SHP77 (cell line): Measurements from ENCODE around the gene LAMTOR4.

ENCODE experiments used
- DNase-seq, 2 experiments: peaks; one replicate each; lab custom pipeline; 2025; lab: John Stamatoyannopoulos, UW

LAMTOR4 gene

DNA sequence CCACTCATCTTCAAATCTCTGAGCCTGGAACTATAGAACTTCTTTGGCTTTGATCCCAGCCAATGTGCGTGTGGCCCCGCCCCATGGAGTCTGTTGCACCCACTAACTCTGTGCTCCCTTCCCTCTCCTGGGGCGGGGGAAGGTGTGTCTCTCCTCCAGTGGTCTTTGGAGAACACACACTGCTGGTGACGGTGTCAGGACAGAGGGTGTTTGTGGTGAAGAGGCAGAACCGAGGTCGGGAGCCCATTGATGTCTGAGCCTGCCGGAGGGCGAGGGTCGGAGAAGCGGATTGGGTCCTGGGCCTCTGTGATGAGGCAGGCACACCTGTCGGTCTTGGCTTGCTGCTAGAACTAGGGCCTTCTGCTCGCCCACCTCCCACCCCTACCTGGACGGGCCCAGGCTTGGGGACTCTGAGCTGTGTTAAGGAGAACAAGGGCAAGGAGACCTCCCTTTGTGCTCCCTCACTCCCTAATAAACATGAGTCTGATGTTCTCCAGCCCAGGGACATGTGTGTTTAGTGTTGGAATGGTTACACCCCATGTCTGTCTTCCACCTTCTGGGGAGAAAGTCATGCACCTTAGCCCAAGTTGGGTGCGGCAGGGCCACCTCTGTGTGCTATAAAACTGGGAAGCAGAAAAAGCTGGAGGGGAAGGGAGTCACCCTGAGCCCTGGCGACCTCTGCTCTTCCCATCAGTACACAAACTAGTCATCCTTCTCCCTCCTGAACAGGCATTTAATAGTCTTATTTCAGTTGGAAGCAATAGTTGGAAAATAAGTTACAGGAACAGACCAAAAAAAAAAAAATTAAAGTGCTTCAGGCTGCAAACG, 5.2 kb downstream of the LAMTOR4 start:
- no peak for DNase-seq

DNA sequence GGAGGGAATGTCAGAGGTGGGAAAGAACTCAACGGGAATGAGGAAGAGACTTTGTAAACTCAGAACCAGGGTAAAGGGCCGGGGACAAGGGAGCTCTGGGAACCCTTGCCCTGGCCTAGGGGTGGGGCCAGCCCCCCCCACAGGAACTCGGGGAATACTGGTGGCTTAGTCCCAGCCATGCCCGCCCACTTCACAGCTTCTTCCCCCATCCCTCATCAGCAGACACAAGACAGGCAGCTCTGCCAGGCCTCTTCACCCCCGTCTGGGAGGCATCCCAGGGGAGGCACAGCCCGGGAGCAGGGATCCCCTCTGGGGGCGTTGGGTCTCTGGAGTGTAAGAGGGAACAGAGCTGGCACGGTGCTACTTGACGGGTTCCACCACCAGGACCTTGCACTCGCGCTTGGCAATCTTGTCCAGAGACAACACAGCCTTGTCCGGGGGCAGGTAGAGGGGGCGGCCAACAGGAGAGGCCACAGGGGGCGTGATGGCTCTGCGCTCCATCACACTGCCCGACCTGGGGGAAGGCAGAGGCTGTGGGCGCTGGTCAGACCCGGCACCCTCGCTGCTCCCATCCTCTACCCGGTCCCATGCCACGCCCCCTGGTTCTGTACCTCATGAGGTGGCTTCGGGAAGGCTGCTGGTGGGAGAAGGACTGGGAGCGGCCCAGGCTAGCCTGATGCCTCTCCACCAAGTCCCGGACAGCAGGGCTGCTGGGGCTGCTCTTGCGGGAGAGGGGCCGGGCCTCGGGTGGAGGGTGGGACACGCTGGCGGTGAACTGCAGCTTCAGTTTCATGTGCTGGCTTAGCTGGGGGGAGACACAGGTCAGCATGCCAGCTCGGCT, 6.2 kb downstream of the LAMTOR4 start:
- DNase-seq, result no peak

DNA sequence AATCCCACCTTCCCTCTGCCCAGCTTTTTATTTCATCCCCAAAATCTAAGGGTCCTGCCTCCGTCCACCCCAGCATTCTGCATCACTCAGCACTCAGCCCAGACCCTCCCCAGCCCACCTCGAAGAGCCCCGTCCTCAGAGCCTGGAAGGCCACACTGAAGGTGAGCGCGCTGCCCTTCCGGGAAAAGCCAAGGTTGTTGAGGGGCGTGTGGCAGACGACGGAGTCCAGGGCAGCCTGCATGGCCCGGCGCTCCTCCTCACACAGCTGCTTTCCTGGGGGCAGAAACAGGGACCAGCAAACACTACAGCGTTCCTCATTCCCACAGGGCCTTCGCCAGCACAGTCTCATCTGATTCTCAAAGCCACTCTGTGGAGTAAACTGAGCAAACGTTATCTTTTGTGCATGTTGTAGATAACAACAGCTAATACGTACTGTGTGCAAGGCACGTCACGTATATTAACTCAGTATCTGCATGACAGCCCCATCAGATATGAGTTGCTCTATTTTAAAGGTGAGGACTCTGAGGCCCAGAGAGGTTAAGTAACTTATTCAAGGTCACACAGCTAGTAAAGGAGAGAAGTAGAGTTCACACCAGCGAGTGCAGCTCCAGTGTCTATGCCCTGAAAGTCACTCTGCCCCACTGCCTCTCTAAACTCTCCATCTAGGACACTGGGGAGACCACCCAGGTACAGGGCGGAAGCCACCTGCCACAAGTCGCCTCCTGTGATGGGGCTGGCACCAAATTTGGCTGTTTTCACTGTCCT, 7.0 kb downstream of the LAMTOR4 start:
- DNase-seq, result no peak

DNA sequence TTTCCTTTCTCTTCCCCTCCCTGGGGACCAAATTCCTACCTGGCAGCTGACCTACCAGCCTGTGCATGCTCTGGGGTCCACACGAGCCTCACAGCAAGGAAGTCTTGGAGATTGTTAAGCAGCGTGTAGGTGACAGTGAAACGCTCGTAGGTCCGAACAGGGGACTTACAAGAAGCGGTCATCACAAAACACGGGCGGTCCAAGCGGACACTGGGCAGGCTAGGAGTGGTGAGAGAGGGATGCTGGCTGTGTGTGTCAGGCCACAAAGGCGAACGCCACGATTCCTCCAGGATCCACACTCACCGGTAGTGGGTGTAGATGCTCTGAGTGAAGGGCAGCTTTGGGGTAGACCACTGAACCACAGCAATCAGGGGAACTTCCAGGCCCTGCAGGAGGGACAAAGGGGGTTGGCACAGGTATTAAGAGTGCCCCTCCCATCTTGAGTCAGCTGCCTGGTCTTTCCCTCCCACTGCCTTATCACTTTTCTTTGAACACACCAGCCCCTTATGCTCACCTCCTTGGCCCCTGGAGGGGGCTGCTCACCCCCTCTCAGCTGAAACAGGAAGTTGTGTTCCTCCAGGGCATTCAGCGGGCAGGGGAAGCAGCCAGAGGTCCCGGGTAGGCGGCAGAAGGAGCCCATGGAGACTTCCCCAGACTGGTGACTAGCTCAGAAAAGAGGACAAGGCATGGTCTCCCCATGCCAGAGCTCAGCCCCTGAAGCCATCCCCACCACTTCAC, 7.8 kb downstream of the LAMTOR4 start:
- no peak for DNase-seq

DNA sequence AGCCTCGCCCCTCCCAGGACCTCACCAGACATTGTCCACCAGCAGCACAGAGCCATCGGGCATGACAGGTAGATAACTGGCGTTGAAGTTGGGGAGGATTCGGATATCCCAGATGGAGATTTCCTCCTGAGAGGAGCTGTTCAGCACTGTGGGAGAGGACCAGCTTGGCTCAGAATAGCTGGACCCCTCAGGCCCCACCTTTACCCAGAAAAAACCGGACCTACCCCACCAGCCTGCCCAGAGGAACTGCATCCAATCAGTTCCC, 8.3 kb downstream of the LAMTOR4 start:
- no peak for DNase-seq

DNA sequence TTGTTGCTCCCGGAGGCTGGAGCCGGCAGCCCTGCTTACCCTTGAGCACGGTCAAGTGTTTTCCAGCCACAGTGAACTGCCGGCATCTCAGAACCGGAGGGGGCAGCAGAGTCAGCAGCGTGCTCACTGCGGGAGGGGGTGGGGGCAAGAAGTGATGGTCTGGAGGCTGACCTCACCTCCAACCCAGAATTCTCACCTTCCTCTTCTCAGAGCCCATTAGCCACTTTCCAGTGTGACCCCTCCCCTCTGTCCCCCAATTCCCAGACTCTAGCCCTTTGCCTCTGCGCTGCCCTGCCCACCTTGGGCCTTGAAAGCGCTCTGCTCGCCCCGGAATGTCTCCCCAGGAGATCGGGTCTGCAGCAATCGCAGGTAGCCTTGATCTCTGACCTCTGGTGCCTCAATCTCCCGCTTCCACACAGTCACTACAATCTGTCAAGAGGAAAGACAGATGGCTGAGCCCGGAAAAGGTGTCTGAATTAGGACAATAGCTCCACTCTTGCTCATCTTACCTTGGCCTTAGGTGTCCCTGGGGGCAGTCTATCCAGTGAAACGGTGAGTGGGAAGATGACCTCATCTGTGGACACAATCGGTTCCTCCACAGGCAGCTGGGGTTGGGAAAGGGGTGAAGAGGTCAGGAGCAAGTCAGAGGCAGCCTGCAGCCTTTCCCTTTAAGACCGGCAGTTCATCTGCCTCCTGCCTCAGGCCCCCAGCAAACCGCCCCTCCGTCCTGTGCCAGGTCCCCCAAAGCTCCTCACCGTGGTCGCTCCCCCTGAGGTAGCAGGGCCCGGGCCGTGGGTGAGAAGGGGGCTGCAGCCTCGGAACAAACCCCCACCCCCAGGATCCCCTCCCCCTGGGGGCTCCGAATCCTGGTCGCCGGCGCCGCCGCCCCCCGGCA, 8.9 kb downstream of the LAMTOR4 start:
- DNase-seq, result peak in 1 of 2 experiments; percentile 25

DNA sequence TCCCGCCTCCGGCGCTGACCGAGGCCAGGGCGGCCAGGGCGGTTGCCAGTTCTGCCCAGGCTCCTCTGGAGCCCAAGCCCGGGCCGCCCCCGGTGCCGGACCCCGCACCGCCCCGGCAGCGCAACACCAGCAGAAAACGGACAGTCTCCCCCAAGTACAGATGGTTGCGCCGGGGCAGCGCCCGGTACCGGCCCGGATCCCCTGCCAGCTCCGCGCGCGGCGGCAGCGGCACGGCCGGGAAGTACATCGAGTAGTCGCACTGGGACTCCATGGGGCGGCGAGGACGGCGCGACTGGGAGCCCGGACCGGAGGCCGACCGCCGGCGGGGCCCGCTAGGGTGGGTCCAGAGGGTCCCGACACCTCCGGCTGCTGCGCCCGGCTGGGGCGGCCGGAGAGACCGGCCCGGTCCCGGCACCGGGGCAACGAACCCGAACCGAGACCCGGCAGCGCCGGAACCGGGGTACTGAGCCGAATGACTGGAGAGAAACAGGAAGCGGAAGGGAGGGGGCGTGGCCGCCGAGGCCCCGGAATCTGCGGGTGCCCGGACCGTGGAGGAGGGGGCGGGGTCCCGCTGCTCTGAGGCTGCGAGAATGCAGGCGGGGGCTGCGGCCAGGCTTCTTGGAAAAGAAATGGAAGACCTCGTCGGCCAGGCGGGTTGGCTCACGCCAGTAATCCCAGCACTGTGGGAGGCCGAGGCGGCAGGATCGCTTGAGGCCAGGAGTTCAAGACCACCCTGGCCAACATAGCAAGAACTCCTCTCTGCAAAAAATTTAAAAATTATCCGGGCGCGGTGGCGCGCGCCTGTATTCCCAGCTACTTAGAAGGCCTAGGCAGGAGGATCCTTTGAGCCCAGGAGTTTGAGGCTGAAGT, 9.7 kb downstream of the LAMTOR4 start, which contains the start of gene TRAPPC14:
Gene TRAPPC14, minus strand, starts transcription at position 495 of the 870 bp plus-strand sequence. Its CDS starts 224 bp downstream, at position 271.
- DNase-seq, result peak; percentile 81 to 84

DNA sequence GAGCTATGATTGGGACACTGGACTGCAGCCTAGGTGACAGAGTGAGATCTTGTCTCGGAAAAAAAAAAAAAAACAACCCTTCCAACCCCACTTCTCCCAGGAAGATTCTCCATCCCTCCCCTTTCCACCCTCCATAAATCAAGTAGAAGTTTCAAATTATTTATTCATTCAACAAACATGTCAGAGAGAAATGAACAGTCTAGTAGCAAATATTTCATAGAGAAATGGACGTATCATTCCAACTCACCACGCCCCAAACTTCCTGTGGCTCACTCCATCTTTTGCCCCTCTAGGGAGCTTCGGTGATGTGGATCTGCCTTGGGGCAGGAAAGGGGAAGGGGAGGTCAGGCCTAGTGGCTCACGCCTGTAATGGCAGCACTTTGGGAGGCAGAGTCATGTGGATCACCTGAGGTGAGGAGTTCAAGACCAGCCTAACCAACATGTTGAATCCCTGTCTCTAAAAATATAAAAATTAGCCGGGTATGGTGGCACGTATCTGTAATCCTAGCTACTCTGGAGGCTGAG, 10.4 kb downstream of the LAMTOR4 start:
- no peak for DNase-seq

DNA sequence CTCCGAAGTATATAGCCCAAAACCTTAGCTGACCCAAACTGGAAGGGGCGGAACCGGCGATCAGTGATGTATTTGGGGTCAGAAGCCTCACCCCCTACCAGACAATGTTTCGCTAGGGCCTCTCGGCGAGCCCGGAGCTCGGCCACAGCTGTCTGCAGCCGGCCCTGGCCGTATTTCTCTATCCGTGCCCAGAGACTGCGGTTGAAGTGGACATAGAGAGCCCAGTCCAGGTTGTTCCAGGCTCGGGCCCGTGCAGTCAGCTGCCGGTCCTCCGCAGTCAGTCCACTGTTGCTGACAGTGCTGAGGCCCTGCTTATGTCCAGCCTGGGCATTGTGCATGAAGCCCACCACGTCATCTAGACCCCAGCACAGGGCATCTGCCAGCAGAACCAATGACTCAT, 11.3 kb downstream of the LAMTOR4 start:
- DNase-seq, result no peak

DNA sequence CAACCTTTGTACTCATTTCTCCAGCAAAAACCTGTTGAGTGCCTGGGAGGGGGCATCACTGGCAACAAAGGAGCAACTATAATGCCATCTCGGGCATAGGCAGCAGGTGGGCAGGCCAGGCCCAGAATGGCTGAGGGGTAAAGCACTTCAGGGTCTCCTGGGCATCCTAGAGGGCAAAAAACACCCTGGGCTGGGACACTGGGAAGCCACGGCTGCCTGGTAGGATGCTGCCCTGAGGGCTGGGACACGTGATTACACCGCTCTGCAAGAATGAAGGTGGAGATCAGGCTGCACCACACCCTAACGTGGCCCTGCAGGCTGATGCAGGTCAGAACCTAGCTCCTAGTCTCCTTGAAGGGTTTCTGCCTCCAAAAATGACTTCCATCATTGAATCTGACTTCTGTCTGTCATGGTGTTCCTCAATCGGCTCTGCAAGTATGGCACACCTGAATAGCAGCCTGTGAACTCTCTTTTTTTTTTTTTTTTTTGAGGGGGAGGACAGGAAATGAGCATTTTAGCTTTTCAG, 14.4 kb downstream of the LAMTOR4 start:
- no peak for DNase-seq

DNA sequence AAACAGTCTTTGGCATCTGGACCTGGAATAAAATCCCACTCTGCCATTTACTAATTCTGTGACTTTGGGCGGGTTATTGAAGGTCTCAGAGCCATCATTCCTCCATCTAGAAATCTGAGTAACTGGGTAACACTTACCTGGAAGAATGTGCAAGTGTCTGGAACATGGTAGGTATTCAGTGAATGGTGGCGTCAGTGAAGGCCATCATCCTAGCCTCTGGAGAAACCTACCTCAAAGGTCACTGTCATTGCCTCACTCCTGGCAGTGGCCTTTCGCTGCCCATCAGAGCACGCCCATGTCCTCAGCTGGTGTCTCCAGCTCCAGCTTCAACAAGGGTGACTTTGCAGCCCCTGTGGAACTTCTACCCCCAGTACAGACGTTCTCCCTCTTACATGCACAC, 15.2 kb downstream of the LAMTOR4 start:
- no peak for DNase-seq

DNA sequence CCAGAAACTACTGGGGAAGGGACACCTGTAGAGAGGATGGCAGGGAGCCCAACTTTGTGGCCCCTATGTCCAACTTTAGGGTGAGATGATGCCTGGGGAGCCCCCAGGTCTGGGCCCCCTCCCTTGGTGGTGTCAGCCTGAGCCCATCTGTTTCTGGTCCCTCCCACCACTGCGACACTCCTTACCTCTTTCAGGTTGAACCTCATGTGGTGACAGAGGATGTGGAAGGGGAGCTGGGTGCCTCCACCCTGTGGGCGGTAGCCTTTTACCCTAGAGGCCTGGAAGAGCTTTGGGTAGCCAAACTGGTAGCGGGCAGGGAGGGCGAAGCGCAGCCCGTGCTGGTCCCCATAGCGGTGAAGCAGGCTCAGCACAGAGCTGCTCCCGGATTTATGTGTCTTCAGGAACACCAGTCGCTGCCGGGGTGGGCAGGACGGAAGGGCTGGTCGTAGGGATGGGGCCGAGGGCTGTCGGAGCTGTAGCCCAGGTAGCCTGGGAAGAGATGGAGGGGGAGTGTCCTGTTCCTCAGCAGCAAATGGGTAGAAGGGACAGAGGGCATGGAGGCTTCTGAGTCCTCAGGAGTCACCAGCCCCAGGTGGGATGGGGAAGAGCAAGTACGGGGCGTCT, 17.7 kb downstream of the LAMTOR4 start:
- no peak for DNase-seq

DNA sequence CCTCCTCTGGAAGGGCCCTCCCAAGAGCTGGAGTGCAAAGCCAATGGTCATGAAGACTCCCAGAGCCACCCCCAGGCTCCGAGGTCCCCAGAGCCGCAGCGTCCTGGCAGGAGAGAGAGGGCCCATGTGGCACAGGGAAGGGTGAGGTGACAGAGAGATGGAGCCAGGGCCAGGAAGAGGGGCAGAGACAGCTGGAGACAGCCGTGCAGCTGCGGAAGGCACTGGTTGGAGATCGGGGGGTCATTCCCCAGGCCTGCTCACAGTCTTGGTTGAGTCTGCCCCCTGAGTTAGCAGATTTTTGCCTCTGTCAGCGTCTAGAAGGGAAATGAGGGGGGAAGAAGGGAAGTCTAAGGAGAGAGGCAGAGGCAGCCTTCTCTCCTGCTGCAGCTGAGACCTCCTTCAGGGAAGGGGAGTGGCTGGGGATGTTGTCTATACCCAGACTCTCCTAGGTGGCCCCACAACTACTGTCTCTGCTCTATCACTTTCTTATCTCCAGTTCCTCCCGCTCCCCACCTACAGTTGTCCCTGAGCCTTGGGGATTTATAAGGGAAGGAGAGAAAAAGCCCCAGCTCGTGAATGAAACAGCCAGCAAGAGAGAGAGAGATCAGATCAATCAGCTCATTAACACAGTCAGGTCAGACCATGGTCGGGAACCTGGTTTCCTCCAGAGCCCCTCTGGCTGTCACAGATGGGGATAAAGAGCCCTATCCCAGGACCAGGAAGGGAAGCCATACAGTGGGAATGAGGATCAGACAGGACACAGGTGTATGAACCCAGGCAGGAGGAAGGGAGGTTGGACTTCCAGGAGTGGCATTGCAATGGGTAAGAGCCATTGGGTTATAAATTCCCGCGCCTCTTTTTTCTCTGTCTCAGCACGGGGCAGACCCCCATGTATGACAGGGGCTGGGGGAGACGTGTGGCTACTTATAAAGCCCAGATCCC, 18.5 kb downstream of the LAMTOR4 start:
- DNase-seq, result no peak

DNA sequence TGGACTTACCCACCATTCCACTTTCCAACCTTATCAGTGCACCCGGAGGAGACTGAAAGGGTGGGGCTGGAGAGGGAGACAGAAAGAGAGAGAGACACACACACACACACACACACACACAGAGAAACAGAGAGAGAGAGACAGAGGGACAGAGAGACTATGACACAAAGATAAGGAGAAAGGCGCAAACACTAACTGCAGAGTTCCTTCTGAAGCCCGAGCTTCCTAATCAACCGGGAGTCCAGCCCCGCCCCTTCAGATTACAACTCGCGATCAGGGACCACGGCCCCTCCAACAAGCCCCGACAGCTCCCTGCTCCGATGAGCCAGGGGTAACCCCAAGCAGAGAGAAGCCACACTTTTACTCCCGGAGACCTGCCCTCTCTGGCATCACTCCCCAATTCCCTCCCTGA, 19.2 kb downstream of the LAMTOR4 start:
- no peak for DNase-seq

DNA sequence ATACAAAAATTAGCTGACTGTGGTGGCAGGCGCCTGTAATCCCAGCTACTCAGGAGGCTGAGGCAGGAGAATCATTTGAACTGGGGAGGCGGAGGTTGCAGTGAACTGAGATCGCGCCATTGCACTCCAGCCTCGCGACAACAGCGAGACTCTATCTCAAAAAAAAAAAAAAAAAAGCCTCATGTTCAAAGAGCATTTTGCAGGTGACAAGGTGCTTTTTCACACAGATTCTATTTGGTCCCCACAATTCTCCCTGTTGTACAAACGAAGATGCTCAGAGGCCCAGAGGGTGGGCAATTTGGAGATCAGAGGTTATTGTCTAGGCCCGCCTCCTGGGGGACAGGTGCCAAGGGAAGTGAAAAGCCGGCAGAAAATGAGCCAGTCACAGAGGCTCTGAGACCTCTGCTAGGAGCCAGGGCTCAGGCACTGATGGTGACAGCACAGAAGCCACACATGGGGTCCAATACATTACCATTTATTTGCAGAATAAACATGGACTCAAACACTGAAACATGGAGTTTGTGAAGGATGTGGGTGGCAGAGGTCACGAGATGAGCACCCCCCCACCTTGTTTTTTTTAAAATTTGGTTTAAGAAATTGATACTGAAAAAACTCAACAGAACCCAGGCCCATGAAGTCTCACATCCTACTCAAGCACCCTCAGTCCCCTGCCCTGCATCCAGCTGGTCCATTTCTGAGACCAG, 20.6 kb downstream of the LAMTOR4 start:
- DNase-seq, result no peak

DNA sequence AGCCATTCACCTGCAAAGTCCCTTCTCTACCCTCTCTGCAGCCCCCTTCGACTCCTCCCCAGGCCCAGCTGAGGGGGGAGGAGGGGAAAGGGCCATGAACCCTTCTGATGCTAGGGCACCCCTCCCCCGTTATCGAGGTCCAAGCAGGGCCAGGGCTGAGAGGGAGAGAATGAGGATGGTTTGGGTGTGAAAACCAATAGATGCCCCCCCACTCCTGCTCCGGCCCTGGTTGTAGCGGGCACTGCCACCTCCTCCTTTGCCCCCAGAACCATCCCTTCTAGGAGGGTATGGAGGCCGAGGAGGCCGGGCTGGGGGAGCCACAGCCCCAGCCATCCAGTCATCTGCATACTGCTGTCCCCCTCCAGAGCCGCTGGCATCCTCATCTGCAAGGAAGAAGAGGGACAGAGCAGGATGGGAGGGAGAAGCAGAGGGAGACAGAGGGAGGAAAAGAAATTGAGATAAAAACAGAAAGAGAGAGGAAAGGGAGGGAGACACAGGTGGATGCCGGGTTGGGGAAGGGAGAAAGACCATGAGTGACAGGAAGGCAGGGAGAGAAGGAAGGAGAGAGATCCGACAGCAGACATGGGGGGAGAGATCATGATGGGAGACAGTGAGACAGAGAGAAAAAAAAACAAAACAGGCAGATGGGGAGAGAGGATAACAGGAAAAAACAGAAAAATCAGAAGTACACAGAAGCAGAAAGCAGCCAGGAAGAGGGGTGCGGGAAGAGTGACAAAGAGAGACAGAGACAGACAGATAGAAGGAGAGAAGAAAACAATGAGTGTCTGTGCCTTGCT, 21.6 kb downstream of the LAMTOR4 start:
- no peak for DNase-seq
